GM21360 (cell line): ENCODE results near the gene BMERB1.

Source experiments
- ATAC-seq: cut with Tn5 transposase; IDR thresholded peaks from one replicate; pipeline ENCODE4 v1.9.1; 2021; ENCODE audit warnings: mild to moderate bottlenecking, moderate library complexity; ENCODE audit not compliant: unreplicated experiment

The BMERB1 gene

GRCh38 chr16:15581127-15581815 lies 146.9 kb downstream of the BMERB1 start:
- no peak for ATAC-seq

GRCh38 chr16:15583526-15583925 lies 149.1 kb downstream of the BMERB1 start:
- no peak for ATAC-seq

- no peak for ATAC-seq
Measured at GRCh38 chr16:15585956-15586355, 151.6 kb downstream of the BMERB1 start.

GRCh38 chr16:15586716-15587115 lies 152.3 kb downstream of the BMERB1 start:
- no peak for ATAC-seq

GRCh38 chr16:15587152-15587825 lies 152.9 kb downstream of the BMERB1 start:
- no peak for ATAC-seq

GRCh38 chr16:15592324-15592723 lies 157.9 kb downstream of the BMERB1 start:
- no peak for ATAC-seq

- ATAC-seq = no peak
Measured at GRCh38 chr16:15593235-15593634, 158.8 kb downstream of the BMERB1 start.

- no peak for ATAC-seq
Measured at GRCh38 chr16:15594711-15595320, 160.4 kb downstream of the BMERB1 start.

GRCh38 chr16:15597135-15597534 lies 162.7 kb downstream of the BMERB1 start:
- ATAC-seq = no peak

GRCh38 chr16:15597822-15598647 lies 163.6 kb downstream of the BMERB1 start:
- no peak for ATAC-seq

GRCh38 chr16:15598648-15599190 lies 164.3 kb downstream of the BMERB1 start:
- ATAC-seq = no peak

GRCh38 chr16:15599303-15600070 lies 165.1 kb downstream of the BMERB1 start:
- ATAC-seq = no peak

- no peak for ATAC-seq
Measured at GRCh38 chr16:15601212-15601879, 167.0 kb downstream of the BMERB1 start.

GRCh38 chr16:15602285-15603044 lies 168.1 kb downstream of the BMERB1 start:
- no peak for ATAC-seq

GRCh38 chr16:15604460-15605440 lies 170.4 kb downstream of the BMERB1 start:
- no peak for ATAC-seq

- ATAC-seq = no peak
Measured at GRCh38 chr16:15605839-15606517, 171.6 kb downstream of the BMERB1 start.

GRCh38 chr16:15606518-15607220 lies 172.3 kb downstream of the BMERB1 start:
- ATAC-seq = no peak
